ENCODE measurements around the gene OTOF. TPM values are rescaled to one million over a fixed set of nuclear protein-coding genes. Genes with fewer than 3 reads are reported as not detected.

OTOF gene
- polyA plus RNA-seq, 1 of the 3 experiments (the other 2 are of a cell fraction), result not detected

- peaks cover 4% of the 10 kb centered on the region for H3F3A ChIP-seq (replicated peaks; ENCODE audit: insufficient read depth)
- H3K36me3 ChIP-seq (replicated peaks in 1 of 2; ENCODE audit: control insufficient read depth in 1 of 2, insufficient read depth in 2 of 2, low read length in 1 of 2), result no peaks in the 10 kb centered on the region
- no peak overlapping the region for H3K4me2 ChIP-seq
- H3K9me2 ChIP-seq, result no peaks in the 10 kb centered on the region
- POLR2A ChIA-PET, result no interaction called here
- H3K9me3 ChIP-seq, result no peaks in the 10 kb centered on the region
- no peaks in the 10 kb centered on the region for H4K20me1 ChIP-seq (ENCODE audit: insufficient read depth)
- H3K27me3 ChIP-seq (ENCODE audit: insufficient read depth), result no peaks in the 10 kb centered on the region
- TF ChIP-seq SIN3A (IDR thresholded peaks at IDR 0.05; ENCODE audit: borderline replicate concordance, low read depth, low read length), result no peak
- TF ChIP-seq RFX5 (IDR thresholded peaks at IDR 0.05; ENCODE audit: low read length), result no peak
- no peak for TF ChIP-seq TAF1 (IDR thresholded peaks at IDR 0.05; ENCODE audit: borderline replicate concordance, low read depth, low read length)
- TF ChIP-seq GABPA (IDR thresholded peaks at IDR 0.05; ENCODE audit: low read depth), result no peak
- no peak for TF ChIP-seq EZH2phosphoT487 (IDR thresholded peaks at IDR 0.05; ENCODE audit: borderline replicate concordance, low read depth)
- no peak for TF ChIP-seq RXRA (IDR thresholded peaks at IDR 0.05; ENCODE audit: borderline replicate concordance, low read depth)
- no peak for TF ChIP-seq MXI1 (IDR thresholded peaks at IDR 0.05; ENCODE audit: low read depth, low read length)
- no peak for TF ChIP-seq ELF1 (IDR thresholded peaks at IDR 0.05)
- no peak for TF ChIP-seq GATA2 (CRISPR knock-in tag; IDR thresholded peaks at IDR 0.05)
- no peak for DNase-seq
- CTCF ChIA-PET, result interaction anchor here (1.0 to 2.8 kb wide), 7 partner anchors 10 to 107 kb away, joined by 3 to 18 read pairs (median 4); no protein-coding TSS in a partner anchor
- H3K9ac ChIP-seq, result no peak overlapping the region
- H3K4me3 ChIP-seq (ENCODE audit: low read depth in 2 of 2, low read length in 1 of 2), result no peak overlapping the region
- no peaks in the 10 kb centered on the region for H3K79me2 ChIP-seq (ENCODE audit: insufficient read depth)
- no peak overlapping the region for H2AFZ ChIP-seq (ENCODE audit: low read depth)
- 80% methylated on average over 9 of the region's 9 CpGs for WGBS (ENCODE audit: low lambda C conversion rate)
- H3K4me1 ChIP-seq (ENCODE audit: control insufficient read depth in 1 of 2, insufficient read depth in 2 of 2, low read depth in 1 of 2, low read length in 1 of 2), result no peaks in the 10 kb centered on the region
- H3K27ac ChIP-seq (ENCODE audit: low read depth in 2 of 2, low read length in 1 of 2), result no peak overlapping the region
Measured at GRCh38 chr2:26470601-26471260, 7.2 kb downstream of the OTOF start.

GRCh38 chr2:26469955-26470354 is 8.0 kb downstream of the OTOF start:
- no peak overlapping the region for H2AFZ ChIP-seq (ENCODE audit: low read depth)
- H3K9me3 ChIP-seq, result no peaks in the 10 kb centered on the region
- no peaks in the 10 kb centered on the region for H3K27me3 ChIP-seq (ENCODE audit: insufficient read depth)
- H3K4me3 ChIP-seq (ENCODE audit: low read depth in 2 of 2, low read length in 1 of 2), result no peak overlapping the region
- CTCF ChIA-PET, result interaction anchor here (0.8 to 2.8 kb wide), 8 partner anchors 13 to 478 kb away, joined by 3 to 18 read pairs (median 4); no protein-coding TSS in a partner anchor
- H3K36me3 ChIP-seq (replicated peaks in 1 of 2; ENCODE audit: control insufficient read depth in 1 of 2, insufficient read depth in 2 of 2, low read length in 1 of 2), result no peaks in the 10 kb centered on the region
- WGBS (ENCODE audit: low lambda C conversion rate), result 65% methylated on average over 7 of the region's 7 CpGs
- DNase-seq, result no peak
- no peak overlapping the region for H3K4me2 ChIP-seq
- TF ChIP-seq MAX (IDR thresholded peaks at IDR 0.05; ENCODE audit: low read depth), result no peak
- no peak for TF ChIP-seq USF2 (IDR thresholded peaks at IDR 0.05; ENCODE audit: borderline replicate concordance, low read depth, low read length)
- TF ChIP-seq FOXM1 (IDR thresholded peaks at IDR 0.05; ENCODE audit: low read depth), result no peak
- no peak for TF ChIP-seq JUND (IDR thresholded peaks at IDR 0.05)
- TF ChIP-seq MXI1 (IDR thresholded peaks at IDR 0.05; ENCODE audit: low read depth, low read length), result no peak
- no peaks in the 10 kb centered on the region for H3K79me2 ChIP-seq (ENCODE audit: insufficient read depth)
- no peaks in the 10 kb centered on the region for H3K9me2 ChIP-seq
- no peaks in the 10 kb centered on the region for H3K4me1 ChIP-seq (ENCODE audit: control insufficient read depth in 1 of 2, insufficient read depth in 2 of 2, low read depth in 1 of 2, low read length in 1 of 2)
- peaks cover 4% of the 10 kb centered on the region for H3F3A ChIP-seq (replicated peaks; ENCODE audit: insufficient read depth)
- H3K9ac ChIP-seq, result no peak overlapping the region
- POLR2A ChIA-PET, result no interaction called here
- no peak overlapping the region for H3K27ac ChIP-seq (ENCODE audit: low read depth in 2 of 2, low read length in 1 of 2)
- no peaks in the 10 kb centered on the region for H4K20me1 ChIP-seq (ENCODE audit: insufficient read depth)

Measured in SK-N-SH (cell line).